ENCODE measurements around the gene SH3BGRL3.
"Not testable (repeated sequence)": the region's sequence is repeated elsewhere in the genome, so short reads cannot be mapped to it uniquely, and the experiment has no call there.

Gene SH3BGRL3

GRCh38 chr1:26279456-26280332, at the start of gene SH3BGRL3:
TSS of gene SH3BGRL3 (plus strand) at chr1:26280086. CDS start at chr1:26280156, 70 bp downstream.
- DNase-seq: peak; percentile 85

- not testable (repeated sequence) for DNase-seq
Measured at GRCh38 chr1:26230682-26231081, 49.2 kb upstream of the SH3BGRL3 start.

- DNase-seq: peak; percentile 97
Measured at GRCh38 chr1:26233903-26234643, 45.8 kb upstream of the SH3BGRL3 start, which contains the start of gene CEP85. TSS of gene CEP85 (plus strand) at chr1:26234200. CDS start at chr1:26239784, 5,584 bp downstream.

GRCh38 chr1:26234644-26235370, 45.1 kb upstream of the SH3BGRL3 start:
- DNase-seq: no peak

GRCh38 chr1:26237230-26237966, 42.5 kb upstream of the SH3BGRL3 start:
- no peak for DNase-seq

GRCh38 chr1:26239936-26240335, 40.0 kb upstream of the SH3BGRL3 start:
- DNase-seq: no peak

GRCh38 chr1:26252718-26253117, 27.2 kb upstream of the SH3BGRL3 start:
- DNase-seq: no peak

GRCh38 chr1:26254404-26254803, 25.5 kb upstream of the SH3BGRL3 start:
- no peak for DNase-seq

GRCh38 chr1:26257222-26257621, 22.7 kb upstream of the SH3BGRL3 start:
- DNase-seq: no peak

GRCh38 chr1:26259005-26259404, 20.9 kb upstream of the SH3BGRL3 start:
- no peak for DNase-seq

- no peak for DNase-seq
Measured at GRCh38 chr1:26259578-26259977, 20.3 kb upstream of the SH3BGRL3 start.

- DNase-seq: no peak
Measured at GRCh38 chr1:26263212-26263611, 16.7 kb upstream of the SH3BGRL3 start.

- no peak for DNase-seq
Measured at GRCh38 chr1:26265405-26265804, 14.5 kb upstream of the SH3BGRL3 start.

GRCh38 chr1:26268290-26269197, 11.3 kb upstream of the SH3BGRL3 start:
- no peak for DNase-seq

GRCh38 chr1:26269198-26269550, 10.7 kb upstream of the SH3BGRL3 start:
- no peak for DNase-seq

GRCh38 chr1:26274801-26275425, 5.0 kb upstream of the SH3BGRL3 start:
- DNase-seq: peak; percentile 66

GRCh38 chr1:26275580-26276431, 4.1 kb upstream of the SH3BGRL3 start:
- DNase-seq: peak; percentile 83

- no peak for DNase-seq
Measured at GRCh38 chr1:26276432-26276838, 3.5 kb upstream of the SH3BGRL3 start.

- no peak for DNase-seq
Measured at GRCh38 chr1:26277261-26277661, 2.6 kb upstream of the SH3BGRL3 start.

- no peak for DNase-seq
Measured at GRCh38 chr1:26277719-26278118, 2.2 kb upstream of the SH3BGRL3 start.

All from CD4-positive, alpha-beta T cell treated with Interleukin-15 for 1 hour (primary cell).